NT2/D1 (cell line): ENCODE data around the gene PGAM5.
"Not testable (repeated sequence)": the region's sequence is repeated elsewhere in the genome, so short reads cannot be mapped to it uniquely, and the experiment has no call there.

Experiments
- SUZ12 ChIP-seq: IDR thresholded peaks from 2 replicates; pipeline ENCODE4 v1.6.1; 2011; ENCODE audit not compliant: insufficient read length, insufficient read depth; ENCODE audit errors: extremely low read depth
- YY1 ChIP-seq: IDR thresholded peaks from 2 replicates; pipeline ENCODE4 v1.6.1; 2011; ENCODE audit not compliant: insufficient read length, insufficient read depth
- ZNF274 ChIP-seq: IDR thresholded peaks from 2 replicates; pipeline ENCODE4 v1.6.1; 2011; ENCODE audit warnings: mild to moderate bottlenecking, low read depth, low read length

- TF ChIP-seq SUZ12, YY1, ZNF274: not testable (repeated sequence)
These were observed 43.0 kb downstream of the PGAM5 start for GRCh38 chr12:132753670-132754069.
